ENCODE measurements around the gene HPN.

The HPN gene

DNA sequence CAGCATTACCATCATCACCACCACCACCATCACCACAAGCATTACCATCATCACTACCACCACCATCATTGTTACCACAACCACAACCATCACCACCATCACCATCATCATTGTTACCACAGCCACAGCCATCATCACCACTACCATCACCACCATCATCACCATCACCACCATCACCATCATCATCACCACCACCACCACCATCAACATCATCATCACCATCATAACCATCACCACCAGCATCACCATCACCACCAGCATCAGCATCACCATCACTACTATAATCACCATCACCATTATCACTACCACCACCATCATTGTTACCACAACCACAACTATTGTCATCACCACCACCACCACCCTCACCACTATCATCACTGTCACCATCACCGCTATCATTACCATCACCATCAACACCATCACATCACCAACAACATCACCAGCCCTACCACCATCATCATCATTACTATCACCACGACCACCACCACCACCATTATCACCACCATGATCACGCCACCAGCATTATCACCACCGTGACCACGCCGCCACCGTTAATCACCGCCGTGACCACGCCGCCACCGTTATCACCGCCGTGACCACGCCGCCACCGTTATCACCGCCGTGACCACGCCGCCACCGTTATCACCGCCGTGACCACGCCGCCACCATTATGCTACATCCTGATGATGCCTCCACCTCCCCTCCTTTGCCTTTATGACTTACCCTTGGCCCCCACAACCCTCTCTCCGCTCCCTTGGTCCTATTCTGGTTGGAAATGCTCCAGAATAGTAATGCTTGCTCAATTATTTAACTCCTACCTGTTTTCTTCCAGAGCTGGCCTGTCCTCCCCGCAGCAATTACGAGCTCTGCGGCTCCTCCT, 64.1 kb downstream of the HPN start:
- DNase-seq (ENCODE audit: low read depth), result no peak

DNA sequence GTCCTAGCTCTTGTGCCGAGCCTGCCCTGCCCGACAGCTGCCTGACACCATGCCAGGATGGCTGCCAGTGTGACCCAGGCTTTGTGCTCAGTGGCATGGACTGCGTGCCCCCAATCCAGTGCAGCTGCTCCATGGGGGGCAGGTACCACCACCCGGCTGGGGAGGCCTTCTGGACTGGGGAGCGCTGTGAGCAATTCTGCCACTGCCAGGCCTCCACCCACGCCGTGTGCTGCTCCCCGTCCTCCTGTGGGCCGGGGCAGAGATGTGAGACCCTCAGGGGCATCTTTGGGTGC, 64.7 kb downstream of the HPN start:
- no peak for DNase-seq (ENCODE audit: low read depth)

DNA sequence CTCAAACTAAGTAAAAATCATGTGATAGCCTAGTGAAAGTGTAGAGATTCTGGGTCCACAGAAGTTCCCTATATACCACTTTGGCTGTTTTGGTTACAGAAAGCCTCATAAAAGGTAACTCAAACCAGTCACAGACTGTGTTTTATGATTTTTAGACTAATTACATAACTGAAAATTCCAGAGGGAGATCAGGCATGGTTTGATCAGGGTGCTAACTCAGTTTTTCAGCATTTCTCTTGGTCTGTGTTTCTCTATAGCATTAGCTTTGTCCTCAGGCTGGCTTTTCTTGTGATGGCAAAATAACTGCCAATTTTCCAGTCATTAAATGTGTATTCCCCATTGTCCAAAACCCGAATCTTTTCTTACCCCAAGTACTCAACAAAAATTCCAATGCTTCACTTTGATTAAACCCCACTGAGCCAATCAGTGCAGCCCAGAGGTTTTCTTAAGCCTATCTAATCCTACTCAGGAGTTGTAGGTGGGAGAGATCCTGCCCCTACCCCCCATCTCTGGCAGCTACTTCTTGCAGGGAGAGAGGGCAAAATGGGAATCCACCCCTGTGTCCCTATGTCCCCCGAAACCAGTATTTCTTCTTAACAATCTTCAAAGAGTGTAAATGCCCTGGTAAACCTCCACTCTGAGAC, 65.5 kb downstream of the HPN start:
- no peak for DNase-seq (ENCODE audit: low read depth)

DNA sequence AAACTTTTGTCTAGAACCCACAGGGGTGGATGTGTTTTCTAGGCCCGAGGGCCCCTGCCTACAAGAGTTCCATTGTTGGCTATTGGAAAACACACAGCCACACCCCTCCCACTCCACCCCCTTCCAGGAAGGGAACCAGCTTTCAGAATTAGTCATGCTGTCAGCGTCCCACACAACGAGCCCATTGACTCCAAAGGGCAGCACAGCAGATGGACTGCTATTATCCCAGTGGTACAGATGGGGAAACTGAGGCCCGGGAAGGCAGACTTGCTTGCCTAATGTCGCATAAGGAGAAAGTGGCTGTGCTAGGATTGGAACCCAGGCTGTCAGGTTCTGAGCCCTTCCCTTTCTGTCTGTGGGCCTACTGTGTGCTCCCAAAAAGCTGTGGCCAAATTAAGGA, 66.0 kb downstream of the HPN start:
- DNase-seq (ENCODE audit: low read depth), result no peak

DNA sequence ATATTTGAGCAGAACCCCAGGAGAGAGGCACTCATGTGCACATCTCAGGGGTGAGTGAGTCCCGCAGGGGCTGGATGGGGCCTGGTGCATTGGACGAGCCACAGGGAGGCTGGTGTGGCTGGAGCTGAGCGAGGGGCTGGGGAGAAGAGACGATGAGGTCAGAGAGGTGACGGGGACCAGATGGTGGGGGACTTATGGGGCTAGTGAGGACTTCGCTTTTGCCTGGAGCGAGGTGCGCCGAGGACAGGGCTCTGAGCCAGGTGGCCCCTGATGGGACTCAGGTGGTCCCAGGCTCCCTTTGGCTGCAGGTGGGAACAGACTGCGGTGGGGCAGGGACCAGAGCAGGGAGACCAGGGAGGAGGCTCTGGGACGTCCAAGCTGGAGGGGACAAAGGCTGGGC, 67.2 kb downstream of the HPN start:
- DNase-seq (ENCODE audit: low read depth), result no peak

DNA sequence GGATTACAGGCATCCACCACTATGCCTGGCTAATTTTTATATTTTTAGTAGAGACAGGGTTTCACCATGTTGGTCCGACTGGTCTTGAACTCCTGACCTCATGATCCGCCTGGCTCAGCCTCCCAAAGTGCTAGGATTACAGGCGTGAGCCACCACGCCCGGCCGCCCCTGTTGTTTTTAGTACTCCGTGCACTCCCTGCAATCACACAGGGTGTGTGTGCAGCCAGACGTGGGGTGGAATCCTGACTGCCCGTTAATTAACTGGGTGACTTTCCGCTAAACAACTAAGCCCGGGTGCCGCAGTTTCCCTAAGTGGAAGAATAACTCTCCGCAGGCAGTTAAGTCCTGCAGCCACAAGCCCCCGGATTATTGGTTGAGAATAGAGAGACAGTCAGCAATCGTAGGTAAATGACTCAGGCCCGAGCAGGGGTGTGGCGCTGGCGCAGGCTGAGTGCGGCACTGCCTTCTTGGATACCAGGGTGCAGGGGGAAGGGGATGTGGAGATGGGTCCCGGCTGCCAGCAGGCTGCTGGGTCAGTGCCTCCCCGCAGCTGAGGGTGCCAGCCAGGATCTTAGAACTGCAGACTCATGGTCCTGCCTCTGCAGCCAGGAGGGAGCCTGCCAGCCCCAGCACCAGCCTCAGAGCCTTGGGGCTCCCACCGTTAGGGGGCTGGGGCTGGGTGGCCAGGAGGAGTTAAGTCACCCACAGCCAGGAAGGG, 68.0 kb downstream of the HPN start:
- DNase-seq (ENCODE audit: low read depth), result no peak

DNA sequence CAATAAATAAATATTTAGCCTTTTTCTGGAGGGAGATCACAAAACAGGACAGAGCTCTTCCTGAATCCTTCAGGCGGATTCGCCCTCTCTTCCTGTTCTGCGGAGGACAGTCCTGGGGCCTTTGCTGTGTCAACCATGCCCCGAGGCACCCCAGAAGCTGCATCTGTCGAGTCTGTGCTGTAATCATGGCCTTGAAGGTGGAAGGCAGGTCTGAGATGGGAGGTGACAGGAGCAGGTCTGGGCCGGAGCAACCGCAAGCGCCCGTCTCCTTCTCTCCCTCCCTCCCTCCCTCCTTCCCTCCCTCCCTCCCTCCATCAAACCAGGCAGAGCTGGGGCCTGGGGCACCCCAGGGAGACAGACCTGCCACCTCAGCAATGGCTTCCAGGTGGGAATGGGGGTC, 69.5 kb downstream of the HPN start:
- DNase-seq (ENCODE audit: low read depth), result no peak

DNA sequence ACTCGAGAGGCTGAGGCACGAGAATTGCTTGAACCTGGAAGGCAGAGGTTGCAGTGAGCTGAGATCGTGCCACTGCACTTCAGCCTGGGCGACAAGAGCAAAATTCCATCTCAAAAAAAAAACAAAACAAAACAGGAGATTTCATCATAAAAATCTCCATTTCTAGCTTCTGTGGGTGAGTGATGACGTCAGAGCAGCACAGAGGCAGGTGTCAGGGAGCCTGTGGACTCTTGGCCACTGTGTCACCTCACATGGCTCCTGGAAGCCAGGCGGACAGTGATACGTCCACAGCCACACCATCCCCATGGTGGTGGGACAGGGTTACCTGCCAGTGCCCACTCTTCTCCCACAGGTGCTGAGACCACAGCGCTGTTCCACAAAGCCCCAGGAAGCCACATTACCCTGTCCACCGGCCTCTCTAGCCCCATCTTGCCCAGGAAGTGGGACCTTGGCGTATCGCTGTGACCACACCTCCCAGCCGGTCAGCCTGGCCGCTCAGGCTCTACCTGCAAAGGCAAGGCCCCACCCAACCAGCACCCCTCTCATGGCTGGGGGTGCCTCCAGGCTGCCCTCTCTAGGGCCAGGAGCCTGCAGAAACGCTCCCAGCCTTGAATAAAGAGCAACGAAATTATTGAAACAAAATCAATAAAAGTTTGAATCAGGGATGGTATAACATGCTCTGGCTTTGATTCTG, 71.6 kb downstream of the HPN start:
- DNase-seq (ENCODE audit: low read depth), result no peak

DNA sequence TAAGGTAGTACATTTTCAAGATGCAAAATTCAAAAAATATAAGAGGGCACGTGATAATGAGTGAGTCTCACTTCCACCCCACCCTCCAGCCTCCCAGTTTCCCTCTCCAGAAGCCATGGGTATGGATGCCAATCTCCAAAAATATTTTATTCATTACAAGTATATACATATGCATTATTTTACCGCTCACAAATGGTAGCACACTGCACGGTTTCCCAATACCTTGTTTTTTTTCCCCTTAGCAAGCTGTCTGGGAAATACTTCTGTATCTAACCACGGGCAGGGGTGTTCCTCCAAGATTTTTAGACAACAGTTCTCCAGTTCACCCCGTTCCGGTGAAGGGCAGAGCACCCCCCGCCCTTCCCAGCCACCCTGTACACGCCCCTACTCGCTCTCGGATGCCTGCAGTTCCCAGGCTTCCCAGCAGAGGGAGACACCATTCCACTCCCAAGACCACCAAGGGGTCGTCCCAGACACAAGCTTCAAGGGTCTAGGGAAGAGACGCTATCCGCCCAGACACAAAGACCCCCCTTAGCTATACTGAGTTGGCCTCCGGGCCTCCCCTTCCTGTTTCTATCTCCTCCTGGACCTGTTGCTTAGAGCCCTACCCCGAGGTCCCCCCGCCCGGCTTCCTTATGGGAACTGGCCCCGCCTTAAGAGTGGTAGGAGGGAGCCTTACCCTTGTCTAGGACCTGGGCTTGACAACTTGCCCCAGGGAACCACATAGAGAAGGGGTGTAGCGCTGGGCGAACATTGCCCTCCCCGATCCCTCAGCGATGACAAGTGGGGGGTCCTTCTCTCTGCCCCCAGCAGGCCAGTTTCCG, 73.0 kb downstream of the HPN start:
- DNase-seq (ENCODE audit: low read depth), result peak; percentile 45

DNA sequence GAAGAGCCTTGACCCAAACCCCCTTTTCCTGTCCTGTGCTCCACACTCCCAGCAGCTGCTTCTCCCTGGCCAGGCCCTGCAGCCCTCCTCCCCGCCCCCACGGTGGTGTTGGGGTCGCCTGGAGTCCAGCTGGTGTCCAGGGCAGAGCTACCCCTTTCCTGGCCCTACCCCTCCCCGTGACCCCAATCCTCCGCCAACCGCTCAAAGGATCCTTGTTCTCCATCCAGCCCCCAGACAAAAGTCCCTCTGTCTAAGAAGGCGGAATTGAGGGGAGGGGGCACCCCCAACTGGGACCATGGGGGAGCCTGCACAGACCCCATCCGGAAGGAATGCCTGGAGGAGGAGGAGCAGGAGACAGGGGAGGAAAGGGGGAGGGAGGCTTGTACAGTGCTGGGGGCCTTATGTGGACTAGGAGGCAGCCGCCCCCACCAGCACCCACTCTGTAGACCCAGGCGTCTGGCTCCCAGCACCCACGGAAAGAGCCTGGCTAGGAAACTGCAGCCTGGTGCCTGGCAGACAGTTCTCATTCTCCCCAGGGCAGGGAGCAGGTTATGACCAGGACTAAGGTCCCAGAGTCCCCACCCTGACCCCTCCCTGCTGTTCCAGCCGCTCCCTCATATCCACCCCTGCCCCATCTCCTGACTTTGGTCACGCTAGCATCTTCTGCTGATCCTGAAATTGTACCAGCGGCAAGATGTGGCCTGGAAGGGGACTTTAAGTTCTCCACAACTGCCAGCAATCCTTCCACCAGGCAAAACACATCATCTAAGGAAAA, 73.8 kb downstream of the HPN start, which contains the start of gene FXYD3:
TSS of gene FXYD3 (plus strand) at position 647 of the 775 bp plus-strand sequence. CDS start 3,554 bp downstream, outside the sequence.
- no peak for DNase-seq (ENCODE audit: low read depth)

All from stimulated activated CD8-positive, alpha-beta memory T cell treated with anti-CD3 and anti-CD28 coated beads, Interleukin-12 subunit alpha, Interleukin-12 subunit beta, amount 100 ng/mL, for 4 hours (primary cell).